GOT3 (cell line): ENCODE measurements around the gene TMEM45B.
"Not testable (repeated sequence)": the region's sequence is repeated elsewhere in the genome, so short reads cannot be mapped to it uniquely, and the experiment has no call there.

Experiments used
- DNase-seq: peaks from one replicate; lab custom pipeline; 2025; ENCODE audit warnings: mixed read lengths; lab: John Stamatoyannopoulos, UW

The TMEM45B gene

GRCh38 chr11:129853518-129854231 is 38.0 kb downstream of the TMEM45B start:
- DNase-seq = no peak

- no peak for DNase-seq
Measured at GRCh38 chr11:129854232-129854805, 38.7 kb downstream of the TMEM45B start.

- DNase-seq = no peak
Measured at GRCh38 chr11:129855086-129855485, 39.4 kb downstream of the TMEM45B start.

GRCh38 chr11:129856036-129856435 is 40.4 kb downstream of the TMEM45B start:
- no peak for DNase-seq

GRCh38 chr11:129861702-129862522 is 46.3 kb downstream of the TMEM45B start:
- no peak for DNase-seq

- no peak for DNase-seq
Measured at GRCh38 chr11:129864811-129865210, 49.2 kb downstream of the TMEM45B start.

- no peak for DNase-seq
Measured at GRCh38 chr11:129865701-129866100, 50.1 kb downstream of the TMEM45B start.

- DNase-seq = no peak
Measured at GRCh38 chr11:129866311-129866710, 50.7 kb downstream of the TMEM45B start.

GRCh38 chr11:129868626-129869025 is 53.0 kb downstream of the TMEM45B start:
- DNase-seq = not testable (repeated sequence)

- DNase-seq = no peak
Measured at GRCh38 chr11:129871914-129872313, 56.3 kb downstream of the TMEM45B start.

GRCh38 chr11:129880311-129880710 is 64.7 kb downstream of the TMEM45B start:
- DNase-seq = no peak

GRCh38 chr11:129881570-129882170 is 66.0 kb downstream of the TMEM45B start:
- DNase-seq = no peak

- DNase-seq = no peak
Measured at GRCh38 chr11:129884581-129884980, 68.9 kb downstream of the TMEM45B start.

- DNase-seq = no peak
Measured at GRCh38 chr11:129885381-129885780, 69.7 kb downstream of the TMEM45B start.

- DNase-seq = no peak
Measured at GRCh38 chr11:129888451-129888850, 72.8 kb downstream of the TMEM45B start.

- no peak for DNase-seq
Measured at GRCh38 chr11:129894278-129895125, 78.9 kb downstream of the TMEM45B start.

GRCh38 chr11:129895126-129896041 is 79.7 kb downstream of the TMEM45B start, which contains the start of gene NFRKB:
TSS of gene NFRKB (minus strand) at chr11:129895578. CDS start at chr11:129892849, 2,729 bp downstream.
- DNase-seq = no peak

GRCh38 chr11:129896062-129896461 is 80.4 kb downstream of the TMEM45B start:
- DNase-seq = no peak

- no peak for DNase-seq
Measured at GRCh38 chr11:129905402-129905801, 89.8 kb downstream of the TMEM45B start.
